HG03280 (cell line): ENCODE measurements around the gene TTC7B.

Source experiments
- ATAC-seq: cut with Tn5 transposase; IDR thresholded peaks from one replicate; pipeline ENCODE4 v1.9.1; 2021; ENCODE audit warnings: mild to moderate bottlenecking, moderate library complexity; ENCODE audit not compliant: unreplicated experiment

The TTC7B gene

GRCh38 chr14:90678846-90679362 lies 137.3 kb downstream of the TTC7B start:
- no peak for ATAC-seq

- ATAC-seq: no peak
Observed at GRCh38 chr14:90678420-90678819, 137.8 kb downstream of the TTC7B start.

GRCh38 chr14:90677484-90678050 lies 138.7 kb downstream of the TTC7B start:
- ATAC-seq: no peak

GRCh38 chr14:90676912-90677311 lies 139.3 kb downstream of the TTC7B start:
- no peak for ATAC-seq

GRCh38 chr14:90676356-90676755 lies 139.9 kb downstream of the TTC7B start:
- no peak for ATAC-seq

- ATAC-seq: no peak
Observed at GRCh38 chr14:90675399-90675798, 140.8 kb downstream of the TTC7B start.

GRCh38 chr14:90674716-90675115 lies 141.5 kb downstream of the TTC7B start:
- no peak for ATAC-seq

GRCh38 chr14:90674043-90674670 lies 142.1 kb downstream of the TTC7B start:
- no peak for ATAC-seq

GRCh38 chr14:90671382-90672234 lies 144.6 kb downstream of the TTC7B start:
- ATAC-seq: no peak

- ATAC-seq: no peak
Observed at GRCh38 chr14:90669731-90670130, 146.5 kb downstream of the TTC7B start.

GRCh38 chr14:90666571-90666970 lies 149.7 kb downstream of the TTC7B start:
- no peak for ATAC-seq

- no peak for ATAC-seq
Observed at GRCh38 chr14:90665321-90666000, 150.8 kb downstream of the TTC7B start.

GRCh38 chr14:90664911-90665310 lies 151.3 kb downstream of the TTC7B start:
- ATAC-seq: no peak

- no peak for ATAC-seq
Observed at GRCh38 chr14:90663680-90664079, 152.6 kb downstream of the TTC7B start.

- no peak for ATAC-seq
Observed at GRCh38 chr14:90663140-90663539, 153.1 kb downstream of the TTC7B start.

GRCh38 chr14:90661866-90662265 lies 154.4 kb downstream of the TTC7B start:
- ATAC-seq: no peak

- no peak for ATAC-seq
Observed at GRCh38 chr14:90660865-90661570, 155.2 kb downstream of the TTC7B start.

GRCh38 chr14:90659156-90659555 lies 157.1 kb downstream of the TTC7B start:
- ATAC-seq: no peak

GRCh38 chr14:90658541-90658967 lies 157.7 kb downstream of the TTC7B start:
- no peak for ATAC-seq

- no peak for ATAC-seq
Observed at GRCh38 chr14:90656973-90657372, 159.3 kb downstream of the TTC7B start.

GRCh38 chr14:90655829-90656228 lies 160.4 kb downstream of the TTC7B start:
- no peak for ATAC-seq
